DND-41 (cell line): ENCODE measurements around the gene CACNG3.
"Not testable (repeated sequence)": the region's sequence is repeated elsewhere in the genome, so short reads cannot be mapped to it uniquely, and the experiment has no call there.

ENCODE experiments used
- ATAC-seq: fragments of 200-7000 bp; cut with Tn5 transposase; 3 replicates; pipeline ENCODE4 v1.9.1; 2021; ENCODE audit warnings: low read depth; ENCODE audit not compliant: insufficient read depth
- DNase-seq: peaks from one replicate; pipeline ENCODE4 v3.0.0-alpha.2; 2020
- H2AFZ ChIP-seq: 2 replicates; pipeline ENCODE4 v1.6.0; 2012; ENCODE audit warnings: low read depth, low read length
- H3K27ac ChIP-seq: 2 replicates; pipeline ENCODE4 v1.5.1; 2012; ENCODE audit warnings: low read length, inconsistent platforms
- H3K27me3 ChIP-seq: fragments of 200-600 bp; sonication (generic); 2 replicates; pipeline ENCODE4 v1.6.0; 2012; ENCODE audit warnings: low read length, mild to moderate bottlenecking, inconsistent platforms; ENCODE audit not compliant: insufficient read depth, poor library complexity
- H3K36me3 ChIP-seq: 2 replicates; pipeline ENCODE4 v1.5.1; 2012; ENCODE audit warnings: low read length, inconsistent platforms; ENCODE audit not compliant: insufficient read depth
- H3K4me1 ChIP-seq: 2 replicates; pipeline ENCODE4 v1.5.1; 2012; ENCODE audit warnings: mild to moderate bottlenecking, low read length; ENCODE audit not compliant: insufficient read depth
- H3K4me2 ChIP-seq: 2 replicates; pipeline ENCODE4 v1.6.0; 2012; ENCODE audit warnings: mild to moderate bottlenecking, moderate library complexity, low read length, inconsistent platforms; ENCODE audit not compliant: insufficient read depth
- H3K4me3 ChIP-seq, 2 experiments: fragments of 200-600 bp in 1 of 2; shearing (Covaris generic) in 1 of 2; 2 replicates each; pipeline ENCODE4 v1.5.1; 2012 to 2016; ENCODE audit warnings: inconsistent platforms in 2 of 2, low read length in 2 of 2, mild to moderate bottlenecking in 2 of 2, low read depth in 1 of 2, moderate library complexity in 1 of 2
- H3K79me2 ChIP-seq: 2 replicates; pipeline ENCODE4 v1.6.0; 2012; ENCODE audit warnings: low read length, inconsistent platforms; ENCODE audit not compliant: insufficient read depth
- H3K9ac ChIP-seq: 2 replicates; pipeline ENCODE4 v1.6.0; 2012; ENCODE audit warnings: low read depth, mild to moderate bottlenecking, inconsistent platforms, low read length, moderate library complexity
- H3K9me3 ChIP-seq: 2 replicates; pipeline ENCODE4 v1.5.1; 2012; ENCODE audit warnings: low read length, moderate library complexity, mild to moderate bottlenecking, inconsistent platforms; ENCODE audit not compliant: insufficient read depth, severe bottlenecking
- H4K20me1 ChIP-seq: 2 replicates; pipeline ENCODE4 v1.6.0; 2012; ENCODE audit warnings: low read length; ENCODE audit not compliant: insufficient read depth
- EZH2 ChIP-seq: IDR thresholded peaks from 3 replicates; pipeline ENCODE4 v1.6.1; 2012; ENCODE audit warnings: borderline replicate concordance, low read depth, mild to moderate bottlenecking, moderate library complexity, low read length, inconsistent platforms; ENCODE audit not compliant: severe bottlenecking
- TF ChIP-seq, protein P1 (sequence below): IDR thresholded peaks from 2 replicates; pipeline ENCODE4 v1.5.1; 2012; ENCODE audit warnings: borderline replicate concordance, low read length, moderate library complexity, mild to moderate bottlenecking; ENCODE audit not compliant: poor library complexity, severe bottlenecking; ENCODE audit errors: extremely low read depth

Gene CACNG3

DNA sequence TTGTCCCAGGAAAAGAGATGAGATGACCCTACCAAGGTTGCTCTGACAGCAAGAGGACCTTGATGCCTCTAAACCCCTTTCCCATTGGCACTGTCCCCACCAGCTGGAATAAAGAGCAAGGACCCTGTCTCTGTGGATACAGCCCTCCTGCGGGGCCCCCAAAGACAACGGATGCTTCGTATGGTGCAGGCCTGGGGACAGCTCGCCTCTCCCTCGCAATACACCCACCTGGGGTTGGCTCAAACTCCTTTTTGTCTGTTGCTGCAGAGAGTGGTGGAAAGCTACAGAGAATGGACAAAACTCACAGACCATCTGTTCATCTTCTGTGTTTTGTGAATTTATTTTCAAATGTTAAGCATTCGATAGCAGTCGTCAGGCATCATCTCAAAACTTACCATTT lies 27.6 kb upstream of the CACNG3 start:
- Histone ChIP-seq H2AFZ (no peak overlapping the region), H3K79me2 (no peaks in the 10 kb centered on the region), H3K27ac (no peak overlapping the region), H3K27me3 (no peaks in the 10 kb centered on the region), H3K4me1 (no peaks in the 10 kb centered on the region), H3K36me3 (no peaks in the 10 kb centered on the region), H4K20me1 (no peaks in the 10 kb centered on the region), H3K9ac (no peak overlapping the region), H3K9me3 (no peaks in the 10 kb centered on the region), H3K4me2 (no peak overlapping the region), H3K4me3 (no peak overlapping the region)
- TF ChIP-seq, protein P1, sequence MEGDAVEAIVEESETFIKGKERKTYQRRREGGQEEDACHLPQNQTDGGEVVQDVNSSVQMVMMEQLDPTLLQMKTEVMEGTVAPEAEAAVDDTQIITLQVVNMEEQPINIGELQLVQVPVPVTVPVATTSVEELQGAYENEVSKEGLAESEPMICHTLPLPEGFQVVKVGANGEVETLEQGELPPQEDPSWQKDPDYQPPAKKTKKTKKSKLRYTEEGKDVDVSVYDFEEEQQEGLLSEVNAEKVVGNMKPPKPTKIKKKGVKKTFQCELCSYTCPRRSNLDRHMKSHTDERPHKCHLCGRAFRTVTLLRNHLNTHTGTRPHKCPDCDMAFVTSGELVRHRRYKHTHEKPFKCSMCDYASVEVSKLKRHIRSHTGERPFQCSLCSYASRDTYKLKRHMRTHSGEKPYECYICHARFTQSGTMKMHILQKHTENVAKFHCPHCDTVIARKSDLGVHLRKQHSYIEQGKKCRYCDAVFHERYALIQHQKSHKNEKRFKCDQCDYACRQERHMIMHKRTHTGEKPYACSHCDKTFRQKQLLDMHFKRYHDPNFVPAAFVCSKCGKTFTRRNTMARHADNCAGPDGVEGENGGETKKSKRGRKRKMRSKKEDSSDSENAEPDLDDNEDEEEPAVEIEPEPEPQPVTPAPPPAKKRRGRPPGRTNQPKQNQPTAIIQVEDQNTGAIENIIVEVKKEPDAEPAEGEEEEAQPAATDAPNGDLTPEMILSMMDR = no peak
- TF ChIP-seq EZH2 = no peak
- no peak for ATAC-seq
- no peak for DNase-seq

DNA sequence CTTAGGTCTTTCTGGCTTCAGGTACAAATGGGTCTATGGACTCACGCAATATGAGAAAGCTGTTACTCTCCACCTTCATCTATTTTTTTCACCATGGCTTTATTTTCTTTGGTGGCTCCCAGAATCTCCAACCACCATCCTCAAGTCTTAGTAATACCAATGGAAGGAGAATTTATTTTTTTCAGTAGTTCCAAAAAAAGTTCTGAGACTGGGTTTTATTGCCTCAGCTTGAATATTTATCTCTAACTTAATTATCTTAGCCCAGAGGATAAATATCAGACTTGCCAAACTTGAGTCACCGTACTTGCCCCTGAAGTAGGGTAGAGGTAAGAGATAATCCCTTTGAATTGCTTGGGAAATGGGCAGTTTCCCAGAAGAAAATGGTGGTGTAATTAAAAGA lies 23.2 kb upstream of the CACNG3 start:
- ATAC-seq (no peak), DNase-seq (no peak)
- TF ChIP-seq, protein P1 = no peak
- no peak for TF ChIP-seq EZH2
- Histone ChIP-seq H4K20me1 (no peaks in the 10 kb centered on the region), H3K9ac (no peak overlapping the region), H3K4me3 (no peak overlapping the region), H3K36me3 (no peaks in the 10 kb centered on the region), H3K4me2 (no peak overlapping the region), H3K27me3 (no peaks in the 10 kb centered on the region), H3K4me1 (no peaks in the 10 kb centered on the region), H3K27ac (no peak overlapping the region), H3K9me3 (no peaks in the 10 kb centered on the region), H2AFZ (no peak overlapping the region), H3K79me2 (no peaks in the 10 kb centered on the region)

DNA sequence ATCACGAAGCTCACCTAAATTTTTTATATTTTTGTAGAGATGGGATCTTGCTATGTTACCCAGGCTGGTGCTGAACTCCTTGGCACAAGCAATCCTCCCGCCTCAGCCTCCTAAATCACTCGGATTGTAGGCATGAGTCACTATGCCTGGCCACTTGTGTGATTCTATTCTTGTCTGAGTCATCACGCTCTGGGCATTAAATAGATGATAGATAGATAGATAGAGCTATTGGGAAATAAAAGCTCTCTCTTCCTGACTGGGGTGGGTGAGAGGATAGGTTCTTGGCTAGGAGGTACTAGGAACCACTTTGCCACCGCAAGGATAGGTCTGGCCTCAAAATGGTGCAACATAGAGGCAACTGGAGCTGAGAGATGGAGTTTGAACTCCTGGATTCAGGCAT lies 21.4 kb upstream of the CACNG3 start:
- Histone ChIP-seq H2AFZ (no peak overlapping the region), H3K27ac (no peak overlapping the region), H4K20me1 (no peaks in the 10 kb centered on the region), H3K27me3 (no peaks in the 10 kb centered on the region), H3K79me2 (no peaks in the 10 kb centered on the region), H3K4me3 (no peak overlapping the region), H3K4me1 (no peaks in the 10 kb centered on the region), H3K4me2 (no peak overlapping the region), H3K36me3 (no peaks in the 10 kb centered on the region), H3K9ac (no peak overlapping the region), H3K9me3 (no peaks in the 10 kb centered on the region)
- no peak for TF ChIP-seq EZH2
- TF ChIP-seq, protein P1 = no peak
- ATAC-seq (no peak), DNase-seq (no peak)

DNA sequence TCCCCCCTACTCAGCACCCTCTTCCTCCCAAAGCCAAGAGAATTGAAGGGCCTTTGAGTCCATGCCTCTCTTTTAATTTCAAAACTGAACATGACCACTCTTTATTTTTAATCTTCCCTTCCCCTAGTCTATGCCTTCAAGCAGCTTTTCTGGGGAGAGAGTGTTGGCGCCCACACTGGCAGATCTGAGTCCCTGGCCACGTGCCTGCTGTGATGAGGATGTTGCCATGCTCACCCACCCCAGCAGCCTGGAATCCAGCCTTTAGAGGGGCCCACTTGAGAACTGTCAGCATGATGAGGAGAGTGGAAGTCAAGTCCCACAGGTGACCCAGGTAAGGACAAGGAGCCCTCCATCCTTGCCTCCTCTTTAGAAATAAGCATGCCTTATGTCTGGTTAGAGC lies 20.3 kb upstream of the CACNG3 start:
- Histone ChIP-seq H3K4me2 (no peak overlapping the region), H3K27ac (no peak overlapping the region), H3K4me3 (no peak overlapping the region), H3K4me1 (no peaks in the 10 kb centered on the region), H3K79me2 (no peaks in the 10 kb centered on the region), H2AFZ (no peak overlapping the region), H3K27me3 (no peaks in the 10 kb centered on the region), H3K36me3 (no peaks in the 10 kb centered on the region), H4K20me1 (no peaks in the 10 kb centered on the region), H3K9me3 (no peaks in the 10 kb centered on the region), H3K9ac (no peak overlapping the region)
- TF ChIP-seq EZH2 = no peak
- TF ChIP-seq, protein P1 = no peak
- ATAC-seq = no peak
- no peak for DNase-seq

DNA sequence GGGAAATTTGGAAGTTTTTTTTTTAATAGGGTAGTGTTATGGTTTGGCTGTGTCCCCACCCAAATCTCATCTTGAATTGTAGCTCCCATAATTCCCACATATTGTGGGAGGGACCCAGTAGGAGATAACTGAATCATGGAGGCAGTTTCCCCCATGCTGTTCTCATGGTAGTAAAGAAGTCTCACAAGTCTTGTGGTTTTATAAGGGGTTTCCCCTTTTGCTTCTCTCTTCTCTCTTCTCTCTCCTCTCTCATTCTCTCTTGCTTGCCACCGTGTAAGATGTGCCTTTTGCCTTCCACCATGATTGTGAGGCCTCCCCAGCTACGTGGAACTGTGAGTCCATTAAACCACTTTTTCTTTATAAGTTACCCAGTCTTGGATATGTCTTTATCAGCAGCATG lies 17.3 kb upstream of the CACNG3 start:
- not testable (repeated sequence) for H3K4me2 ChIP-seq, H3K27me3 ChIP-seq, ATAC-seq, H3K27ac ChIP-seq, H3K9ac ChIP-seq, DNase-seq, H3K4me3 ChIP-seq, H4K20me1 ChIP-seq, H3K79me2 ChIP-seq, H3K9me3 ChIP-seq, H3K4me1 ChIP-seq, H3K36me3 ChIP-seq, H2AFZ ChIP-seq
